Inferior parietal cortex (tissue), 1 donor: ENCODE data around the gene ADPRS.

Experiments used
- DNase-seq: peaks from one replicate; pipeline ENCODE4 v3.0.0-alpha.2; 2016; ENCODE audit errors: extremely low spot score

ADPRS gene

DNA sequence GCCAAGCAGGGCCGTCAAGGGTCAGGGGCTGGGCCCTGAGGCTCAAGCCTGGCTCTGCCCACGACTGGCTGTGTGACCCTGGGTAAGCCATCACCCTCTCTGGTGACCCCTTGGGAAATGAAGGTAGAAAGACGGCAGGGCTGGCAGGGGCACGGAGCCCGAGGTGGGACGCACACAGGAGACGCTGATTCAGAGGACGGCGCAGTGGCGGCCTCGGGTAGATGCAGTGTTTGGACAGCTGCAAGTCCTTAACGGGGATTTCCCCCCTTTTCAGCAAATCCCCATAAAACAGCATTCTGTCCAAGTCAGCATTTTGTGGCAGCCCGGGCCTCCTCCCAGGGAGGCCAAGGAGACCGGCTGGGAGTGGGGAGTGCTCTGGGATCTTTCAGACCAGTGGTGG lies 19.6 kb downstream of the ADPRS start:
- no peak for DNase-seq

DNA sequence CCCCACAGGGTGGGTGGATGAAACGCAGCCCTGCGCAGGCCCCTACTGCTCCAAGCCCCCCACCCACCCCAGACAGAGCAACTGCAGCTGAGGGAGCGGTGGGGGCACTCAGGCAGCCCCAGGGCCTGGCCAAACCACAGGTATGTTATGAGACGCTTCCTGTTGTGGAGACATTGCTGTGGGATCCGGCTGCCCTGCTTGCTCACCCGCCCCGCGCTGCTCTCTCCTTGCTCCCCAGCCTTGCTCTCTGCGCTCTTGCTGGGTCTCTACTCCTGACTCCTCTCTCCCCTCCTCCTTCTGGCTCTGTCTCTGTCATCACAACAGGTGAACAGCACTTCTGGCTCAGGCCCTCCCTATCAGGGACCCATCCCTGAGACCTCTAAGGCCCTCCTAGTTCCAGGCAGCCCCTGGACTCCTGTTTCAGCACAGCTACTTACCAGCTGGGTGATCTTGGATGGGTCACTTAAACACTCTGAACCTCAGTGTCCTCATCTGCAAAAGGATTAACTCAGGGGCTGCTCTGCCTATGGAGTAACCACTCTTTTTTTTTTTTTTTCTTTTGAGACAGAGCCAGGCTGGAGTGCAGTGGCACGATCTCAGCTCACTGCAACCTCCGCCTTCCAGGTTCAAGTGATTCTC lies 20.5 kb downstream of the ADPRS start:
- DNase-seq: no peak

DNA sequence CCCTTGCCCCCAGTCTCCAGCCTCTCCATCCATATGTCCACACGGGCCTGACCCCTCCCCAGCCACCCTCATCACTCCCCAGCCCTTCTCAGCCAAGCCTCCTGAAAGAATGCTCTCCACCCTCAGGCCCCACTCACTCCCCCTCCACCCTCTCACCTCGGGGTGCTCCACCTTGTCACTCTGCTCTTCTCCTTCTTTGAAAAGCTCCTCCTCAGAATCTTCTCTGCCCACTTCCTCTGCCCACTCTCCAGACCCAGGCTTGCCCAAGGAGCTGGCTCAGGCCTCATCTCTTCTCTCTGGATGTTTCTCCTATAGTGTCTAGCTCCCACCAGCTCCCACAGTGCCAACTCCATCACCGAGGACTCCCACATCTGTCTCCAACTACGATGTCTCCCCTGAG lies 22.5 kb downstream of the ADPRS start:
- no peak for DNase-seq

DNA sequence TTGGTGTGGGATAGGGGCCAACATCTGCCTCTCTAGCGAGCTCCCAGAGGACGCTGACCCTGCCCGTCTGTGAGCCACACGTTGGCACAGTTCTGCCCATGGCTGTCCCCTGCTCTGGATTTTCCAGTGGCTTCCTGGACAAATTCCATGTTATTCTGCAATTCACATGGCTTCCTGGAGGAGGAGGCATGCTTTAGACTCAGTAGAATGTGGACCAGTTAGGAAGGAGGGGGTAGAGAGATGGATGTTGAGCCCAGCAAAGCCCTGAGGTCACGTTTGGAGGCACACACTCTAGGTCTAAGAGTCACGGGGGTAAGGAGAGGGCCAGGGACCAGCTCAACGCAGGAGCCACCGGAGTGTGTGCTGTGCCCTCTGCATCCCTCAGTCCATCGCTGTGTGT lies 24.1 kb downstream of the ADPRS start:
- DNase-seq: no peak

DNA sequence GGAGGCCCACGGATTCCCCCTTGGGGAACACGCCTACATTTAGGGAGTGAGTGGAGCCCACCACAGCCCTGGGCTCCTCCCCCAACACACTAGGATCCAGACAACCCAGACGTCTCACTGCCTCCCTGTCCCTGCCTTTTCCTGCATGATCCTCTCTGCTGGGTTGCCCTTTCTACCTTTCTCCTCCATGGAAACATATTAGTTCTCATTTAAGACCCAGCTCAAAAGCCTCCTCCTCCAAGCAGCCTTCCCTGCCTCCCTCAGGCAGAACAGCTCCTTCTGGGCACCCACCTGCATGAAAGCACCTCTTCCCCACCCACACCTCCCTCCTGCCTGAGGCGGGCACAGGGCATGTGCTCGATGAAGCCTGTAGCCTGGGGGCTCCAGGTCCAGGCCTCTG lies 25.7 kb downstream of the ADPRS start:
- DNase-seq: no peak

DNA sequence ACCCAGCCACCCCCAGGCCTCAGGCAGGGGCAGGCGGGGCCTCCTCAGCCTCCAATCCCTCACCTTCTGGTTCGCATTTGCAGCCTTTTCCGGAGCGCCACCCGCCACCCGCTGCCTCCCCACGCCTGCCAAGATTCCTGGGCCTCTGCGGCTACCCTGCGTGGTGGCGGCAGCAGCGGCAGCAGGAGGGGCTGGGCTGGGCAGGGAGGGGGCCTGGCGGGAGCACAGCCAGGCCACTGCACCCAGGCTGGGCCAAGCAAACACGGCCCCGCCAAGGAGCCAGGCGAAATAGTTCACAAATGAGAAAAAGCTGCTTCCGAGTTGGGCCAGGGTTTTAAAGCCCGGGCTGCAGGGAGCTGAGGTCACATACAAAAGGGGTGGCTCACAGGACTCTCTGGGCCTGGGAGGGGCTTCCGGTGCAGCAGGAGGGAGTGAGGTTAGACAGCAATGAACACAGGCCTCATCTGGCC lies 26.5 kb downstream of the ADPRS start:
- no peak for DNase-seq

DNA sequence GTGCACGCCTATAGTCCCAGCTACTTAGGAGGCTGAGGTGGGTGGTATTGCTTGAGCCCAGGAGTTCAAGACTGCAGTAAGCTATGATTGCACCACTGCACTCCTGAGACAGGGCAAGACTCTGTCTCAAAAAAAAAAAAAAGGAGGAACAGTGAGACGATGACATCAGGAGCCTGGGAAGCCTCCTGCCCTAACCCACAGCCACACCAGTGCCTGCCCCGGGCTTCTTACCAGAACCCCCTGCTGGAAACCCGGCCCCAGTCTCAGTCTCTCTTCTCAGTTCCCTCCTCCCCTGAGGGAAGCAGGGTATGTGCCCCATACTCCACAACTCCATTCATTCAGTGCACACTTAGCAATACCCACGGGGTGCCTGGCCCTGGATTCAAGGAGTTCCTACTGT lies 27.2 kb downstream of the ADPRS start:
- DNase-seq: no peak

DNA sequence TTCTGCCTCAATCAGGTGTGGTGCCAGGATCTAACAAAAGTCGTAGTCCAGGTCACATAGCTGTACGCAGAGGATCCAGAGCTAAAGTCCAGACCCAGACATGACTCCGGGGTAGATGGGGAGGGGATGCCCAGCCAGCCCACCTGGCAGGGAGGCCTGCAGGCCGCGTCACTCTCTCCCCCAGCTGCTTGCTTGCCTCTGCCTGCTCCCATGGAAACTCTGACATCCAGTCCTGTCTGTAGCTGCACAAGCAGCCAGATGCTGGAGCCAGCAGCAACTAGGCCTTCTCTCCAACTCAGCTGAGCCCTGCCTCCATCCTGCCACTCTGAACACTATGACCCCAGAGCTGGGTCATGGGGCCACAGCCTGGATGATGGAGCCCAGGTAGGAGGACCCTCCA lies 28.2 kb downstream of the ADPRS start:
- DNase-seq: no peak

DNA sequence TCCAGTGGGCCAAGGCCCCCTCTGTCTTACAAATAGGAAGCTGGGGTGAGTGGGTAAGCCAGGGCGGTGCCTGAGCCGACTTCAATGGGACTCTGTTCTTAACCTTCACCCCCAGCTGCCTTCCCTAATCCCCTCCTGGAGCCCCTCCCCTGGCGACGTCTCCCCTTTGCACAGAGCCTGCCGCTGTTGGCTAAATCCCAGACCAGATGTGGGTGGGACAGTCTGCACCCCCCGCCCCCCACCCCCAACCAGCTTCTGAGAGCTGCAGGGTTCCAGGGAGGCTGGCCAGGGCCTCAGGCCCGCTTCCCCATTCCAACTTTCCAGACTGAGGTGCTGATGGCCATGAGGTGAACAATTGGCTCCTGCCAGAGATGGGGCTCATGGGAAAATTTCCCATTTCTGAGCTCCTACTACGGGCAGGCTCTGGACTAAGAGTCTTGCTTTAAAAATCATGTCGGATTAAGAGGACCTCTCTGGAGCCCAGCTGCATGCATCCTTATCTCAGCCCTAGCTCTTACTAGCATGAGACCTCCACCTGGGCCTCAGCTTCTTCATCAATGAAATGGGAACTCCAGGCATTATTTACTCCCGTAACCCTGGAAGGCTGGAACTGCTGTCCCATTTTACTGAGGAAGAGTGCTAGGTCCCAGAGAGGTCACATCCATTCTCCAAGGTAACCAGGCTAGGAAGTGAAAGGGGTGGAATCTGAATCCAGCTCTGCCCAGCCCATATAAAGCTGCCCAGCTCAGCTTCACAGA lies 29.9 kb downstream of the ADPRS start:
- no peak for DNase-seq

DNA sequence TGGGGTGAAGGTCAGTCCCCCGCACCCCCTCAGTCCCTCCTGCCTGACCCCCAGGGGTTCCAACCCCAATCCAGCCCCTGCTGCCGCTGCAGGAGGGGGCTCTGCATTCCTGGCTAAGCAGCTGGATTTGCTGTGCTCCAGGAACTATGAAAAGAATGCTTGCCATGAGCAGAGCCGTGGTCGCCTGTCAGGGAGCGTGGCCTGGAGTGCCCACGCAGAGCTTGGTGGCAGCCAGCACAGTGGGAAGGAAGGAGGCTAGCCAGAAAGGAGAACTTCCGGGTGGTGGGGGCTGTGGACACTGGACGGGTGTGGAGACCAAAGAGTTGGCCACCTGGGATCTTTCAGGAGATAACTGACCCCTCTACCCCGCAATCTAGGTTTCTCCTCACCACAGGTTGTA lies 30.8 kb downstream of the ADPRS start:
- DNase-seq: no peak

DNA sequence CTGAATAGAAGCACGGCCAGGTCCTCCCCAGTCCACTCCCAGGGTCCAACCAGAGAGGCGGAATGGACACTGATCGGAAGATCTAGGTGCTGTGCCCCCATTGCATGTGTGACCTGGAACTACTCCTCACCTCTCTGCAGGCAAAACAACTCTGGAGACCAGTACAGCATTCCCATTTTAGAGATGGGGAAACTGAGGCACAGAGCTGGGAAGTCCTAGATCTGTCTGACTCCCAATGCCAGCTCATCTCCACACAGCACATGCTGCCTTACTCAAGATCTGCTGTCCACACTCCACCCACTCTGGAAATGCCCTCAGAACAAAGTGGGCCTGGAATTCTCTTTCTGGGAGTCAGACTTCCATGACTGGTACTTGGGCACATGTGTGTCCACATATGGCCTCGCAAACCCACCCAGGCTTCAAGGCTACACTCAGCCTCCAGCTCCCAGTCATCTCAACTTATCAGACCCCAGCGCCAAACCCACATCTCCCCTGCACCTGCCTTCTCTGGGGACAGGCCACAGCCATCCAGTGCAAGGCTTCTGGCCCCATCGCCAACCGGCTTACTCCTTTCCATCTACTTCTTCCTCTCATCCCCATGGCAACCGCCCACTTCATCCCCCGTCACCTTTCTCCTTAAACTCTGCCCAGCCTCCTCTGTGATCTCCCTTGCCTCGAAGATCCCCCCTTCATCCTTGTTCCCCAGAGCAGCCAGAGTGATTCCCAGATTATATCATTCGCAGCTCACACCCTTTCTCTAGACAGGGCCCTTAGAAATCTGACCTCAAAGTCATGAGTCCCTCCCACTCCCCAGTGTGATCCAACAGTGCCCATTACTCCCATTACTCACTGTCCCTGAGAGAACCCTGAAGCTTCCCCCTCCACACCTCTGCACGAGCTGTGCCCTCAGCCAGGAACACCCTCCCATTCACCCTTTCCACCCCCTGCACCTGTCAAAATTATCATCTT lies 33.7 kb downstream of the ADPRS start:
- no peak for DNase-seq

DNA sequence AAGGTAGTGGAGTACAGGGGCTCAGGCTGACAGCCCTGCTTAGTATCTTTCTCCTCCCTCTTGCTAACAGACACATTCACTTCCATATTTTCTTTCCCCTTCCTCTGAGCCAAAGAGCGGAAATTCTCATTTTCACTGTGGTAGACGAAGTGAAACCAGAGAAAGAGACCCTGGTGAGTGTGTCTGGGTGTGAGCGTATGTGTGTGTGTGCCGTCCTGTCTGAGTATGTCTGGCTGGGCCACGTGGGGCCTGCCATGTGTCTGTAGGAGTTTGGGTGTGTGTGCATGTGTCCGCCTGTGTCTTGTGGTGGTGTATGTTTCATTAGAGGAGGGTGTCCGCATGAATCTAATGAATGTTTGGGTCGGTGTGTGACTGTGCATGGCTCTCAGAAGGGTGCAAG lies 34.7 kb downstream of the ADPRS start:
- DNase-seq: peak; percentile 16

DNA sequence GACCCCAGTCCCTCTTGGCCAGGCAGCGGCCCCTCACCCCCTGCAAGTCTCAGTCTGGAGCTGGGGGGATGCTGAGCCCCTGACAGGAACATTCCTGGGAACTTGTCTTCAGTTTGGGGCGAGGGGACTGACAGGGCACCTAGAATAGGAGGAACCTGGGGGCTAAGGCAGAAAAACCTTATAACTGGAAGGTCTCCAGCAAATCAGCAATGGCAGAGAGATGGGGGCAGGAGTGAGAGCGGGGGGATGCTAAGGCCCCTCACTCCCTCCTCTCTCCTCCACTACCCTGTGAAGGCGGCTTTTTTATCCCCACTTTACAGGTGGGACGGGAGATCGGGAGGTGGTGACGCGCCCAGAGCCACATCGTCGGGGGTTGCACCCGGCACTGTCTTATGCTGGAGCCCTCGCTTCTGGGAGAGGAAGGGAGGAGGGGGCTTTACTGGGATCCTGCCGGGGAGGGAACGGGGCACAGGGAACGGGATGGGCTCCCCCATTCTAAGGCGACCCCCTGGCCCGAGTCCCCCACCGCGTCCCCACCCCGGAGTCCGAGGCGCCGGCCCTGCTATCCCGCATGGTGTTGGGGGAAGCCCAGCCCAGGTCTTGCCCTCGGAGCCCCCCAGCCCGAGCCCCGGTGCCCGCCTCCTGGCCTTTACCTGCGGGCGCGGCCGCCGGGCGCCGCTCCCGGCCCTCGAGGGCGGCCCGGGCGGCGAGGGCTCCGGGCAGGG lies 35.9 kb downstream of the ADPRS start:
- DNase-seq: no peak

DNA sequence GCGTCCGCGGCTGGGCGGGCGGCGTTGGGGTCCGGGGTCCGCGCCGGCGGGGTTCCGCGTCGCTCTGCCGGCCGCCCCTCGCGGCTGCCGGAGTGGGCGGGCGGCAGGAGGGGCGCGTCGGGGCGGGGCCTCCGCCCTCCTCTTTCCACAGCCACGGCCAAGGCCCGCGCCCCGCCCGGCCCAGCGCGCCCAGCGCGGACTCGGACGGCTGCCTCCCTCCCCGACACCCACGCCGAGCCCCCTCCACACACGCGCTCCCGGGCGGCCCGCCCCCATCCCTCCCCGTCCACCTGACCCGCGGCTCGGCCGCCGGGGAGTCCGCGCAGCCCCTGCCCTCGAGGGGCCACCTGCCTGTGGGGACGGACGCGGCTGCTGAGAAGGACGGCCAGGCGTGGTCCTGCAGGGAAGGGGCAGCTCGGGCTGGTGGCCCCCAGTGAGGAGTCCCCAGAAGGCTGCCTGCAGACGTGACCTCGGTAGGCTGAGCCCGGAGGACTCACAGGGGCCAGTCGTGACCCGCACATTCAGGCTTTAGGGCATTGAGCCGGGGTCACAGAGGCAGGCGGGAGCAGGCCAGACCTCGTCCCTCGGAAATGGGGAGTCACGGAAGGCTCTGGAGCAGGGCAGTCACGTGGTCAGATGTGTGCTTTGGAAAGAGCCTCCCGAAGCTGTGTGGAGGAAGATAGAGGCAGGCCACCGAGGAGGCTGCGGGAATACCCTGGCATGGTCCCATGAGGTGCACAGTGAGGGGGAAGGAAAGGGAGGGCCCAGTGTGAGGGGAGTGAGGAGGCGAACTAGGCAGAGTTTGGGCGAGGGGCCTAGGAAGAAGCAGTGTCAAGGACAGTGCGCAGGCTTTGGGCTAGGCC lies 36.7 kb downstream of the ADPRS start, which contains the start of gene COL8A2:
TSS of gene COL8A2 (minus strand) at position 94 of the 863 bp plus-strand sequence. CDS start 24,980 bp downstream, outside the sequence.
- DNase-seq: no peak

DNA sequence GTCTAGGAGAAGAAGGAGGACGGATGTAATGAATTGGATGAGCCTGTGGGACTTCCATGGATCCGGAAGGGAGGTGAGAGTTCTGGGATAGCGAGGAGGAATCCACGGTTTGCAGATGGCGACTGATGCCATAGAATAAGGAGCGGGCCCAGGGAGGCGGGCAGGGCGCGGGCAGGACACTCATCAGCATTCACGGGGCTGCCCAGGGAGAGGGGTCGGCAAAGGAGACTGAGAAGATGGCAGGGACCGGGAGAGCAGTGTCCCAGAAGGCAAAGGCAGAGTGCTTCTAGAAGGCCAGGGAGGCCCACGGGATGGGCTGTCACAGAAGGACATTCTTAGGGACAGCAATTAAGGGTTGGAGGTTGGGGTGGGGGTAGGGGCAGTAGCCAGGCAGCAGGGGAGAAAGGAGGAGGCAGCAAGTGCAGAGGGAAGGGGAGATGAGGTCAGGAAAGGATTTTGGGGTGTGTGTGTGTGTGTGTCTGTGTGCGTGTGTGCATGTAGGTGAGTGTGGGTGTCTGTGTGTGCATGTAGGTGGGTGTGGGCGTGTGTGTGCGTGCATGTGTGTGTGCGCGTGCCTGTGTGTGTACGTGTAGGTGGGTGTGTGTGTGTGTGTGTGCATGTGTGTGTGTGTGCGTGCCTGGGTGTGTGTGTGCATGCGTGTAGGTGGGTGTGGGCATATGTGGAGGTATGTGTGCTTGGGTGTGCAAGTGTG lies 37.5 kb downstream of the ADPRS start:
- no peak for DNase-seq

DNA sequence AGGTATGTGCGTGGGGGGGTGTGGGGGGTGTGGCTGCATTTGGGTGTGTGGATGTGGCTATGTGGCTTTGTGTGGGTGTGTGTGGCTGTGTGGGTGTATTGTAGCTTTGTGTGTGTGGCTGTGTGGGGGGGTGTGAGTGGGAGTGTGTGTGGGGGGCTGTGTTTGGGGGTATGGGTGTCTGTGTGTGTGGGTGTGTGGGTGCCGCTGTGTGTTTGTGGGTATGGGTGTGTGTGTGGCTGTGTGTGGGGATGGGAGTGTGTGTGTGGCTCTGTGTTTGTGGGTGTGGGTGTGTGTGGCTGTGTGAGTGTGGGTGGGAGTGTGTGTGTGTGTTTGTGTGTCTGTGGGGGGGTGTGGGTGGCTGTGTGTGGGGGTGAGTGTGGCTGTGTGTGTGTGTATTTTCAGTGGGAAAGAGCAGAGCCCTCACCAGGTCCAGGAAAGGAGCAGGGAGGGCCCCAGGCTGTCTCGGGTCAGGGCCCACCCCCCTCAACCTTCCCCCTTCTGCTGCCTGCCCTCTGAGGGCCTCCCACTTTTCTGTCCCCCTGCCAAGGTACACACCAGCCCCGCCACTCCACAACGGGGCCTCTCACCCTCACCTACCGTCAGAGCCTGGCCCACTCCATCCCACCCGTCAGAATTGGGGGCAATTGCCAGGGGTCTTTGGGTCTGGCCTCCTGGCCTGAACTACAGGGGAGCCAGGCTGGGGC lies 38.3 kb downstream of the ADPRS start:
- DNase-seq: no peak

DNA sequence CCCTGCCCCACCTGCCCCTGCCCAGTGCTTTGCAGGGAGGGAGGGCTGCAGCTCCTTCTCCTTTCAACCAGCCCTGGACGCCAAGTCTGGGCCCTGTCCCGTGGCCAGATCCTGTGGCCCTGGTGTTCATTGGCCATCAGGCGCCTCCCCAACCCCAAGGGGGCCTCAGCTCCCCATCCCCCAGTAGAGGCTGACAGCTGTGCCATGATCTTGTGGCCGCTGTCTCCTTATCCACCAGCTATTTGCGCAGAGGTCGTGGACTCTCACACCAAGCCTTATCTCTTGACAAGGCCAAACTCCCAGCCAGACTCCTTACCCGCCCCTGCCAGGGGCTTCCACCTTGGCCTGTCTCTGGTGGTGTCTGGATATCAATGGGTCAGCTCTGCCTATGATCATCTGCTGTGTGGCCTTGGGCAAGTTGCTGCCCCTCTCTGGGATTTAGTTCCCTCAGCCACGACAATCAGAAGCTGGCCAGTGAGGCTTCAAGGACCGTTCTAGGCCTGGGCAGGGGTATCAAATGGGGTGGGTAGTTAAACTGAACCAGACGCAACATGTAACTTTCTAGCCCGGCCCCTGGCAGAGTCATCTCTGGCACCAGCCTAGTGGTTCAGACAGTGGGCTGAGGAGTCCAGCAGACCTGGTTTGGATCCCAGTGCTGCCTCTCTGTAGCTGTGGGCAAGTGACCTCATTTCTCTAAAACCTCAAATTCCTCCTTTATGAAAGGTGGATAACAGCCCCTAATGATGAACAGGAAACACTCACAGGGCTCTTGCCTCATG lies 39.6 kb downstream of the ADPRS start:
- DNase-seq: no peak

DNA sequence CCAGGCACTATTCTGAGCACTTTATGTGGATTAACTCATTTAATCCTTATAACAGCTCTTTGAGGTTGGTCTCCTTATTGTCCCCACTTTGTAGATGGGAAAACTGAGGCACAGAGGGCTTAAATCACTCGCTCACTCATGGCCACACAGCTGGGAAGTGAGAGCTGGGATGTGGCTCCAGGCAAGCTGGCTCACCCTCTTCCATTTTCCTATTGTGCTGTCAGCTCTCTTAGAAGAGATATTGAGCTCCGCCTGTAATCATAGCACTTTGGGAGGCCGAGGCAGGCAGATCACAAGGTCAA lies 40.2 kb downstream of the ADPRS start:
- DNase-seq: no peak

DNA sequence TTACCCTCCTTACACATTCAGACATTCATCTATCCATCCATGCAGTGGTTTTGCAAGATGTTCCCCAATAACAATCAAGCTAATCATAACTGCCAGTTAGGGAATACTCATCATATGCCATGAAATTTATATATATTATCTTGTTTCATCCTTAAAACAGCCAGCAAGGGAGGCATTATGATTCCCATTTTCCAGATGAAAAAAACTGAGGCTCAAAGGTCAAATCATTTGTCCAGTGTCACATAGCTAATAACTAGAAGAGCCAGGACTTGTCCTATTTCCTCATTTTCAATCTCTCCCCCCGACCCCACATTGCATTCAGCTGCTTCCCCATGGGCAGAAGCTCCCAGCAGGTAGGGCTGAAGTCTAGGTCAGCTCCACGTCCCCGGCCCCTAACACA lies 43.3 kb downstream of the ADPRS start:
- no peak for DNase-seq
